Ramos (cell line): ENCODE measurements around the gene MAML1.

Source experiments
- in situ Hi-C: fragments of 300-500 bp; cut with MboI; formaldehyde crosslinking; loops from one replicate; pipeline ENCODE4 v1.14.3; 2022; ENCODE audit warnings: low sequenced_read_pairs; ENCODE audit not compliant: unreplicated experiment

The MAML1 gene

GRCh38 chr5:179817890-179818745 is 85.5 kb downstream of the MAML1 start:
- in situ Hi-C loops = no loop called here

- in situ Hi-C loops = no loop called here
Measured at GRCh38 chr5:179818746-179819295, 86.2 kb downstream of the MAML1 start.

GRCh38 chr5:179819296-179820126 is 86.9 kb downstream of the MAML1 start:
- in situ Hi-C loops = no loop called here

GRCh38 chr5:179820127-179820482 is 87.5 kb downstream of the MAML1 start:
- in situ Hi-C loops = no loop called here

- in situ Hi-C loops = no loop called here
Measured at GRCh38 chr5:179820483-179821297, 88.1 kb downstream of the MAML1 start, which contains the start of gene SQSTM1. SQSTM1 (plus strand) TSS chr5:179820905; CDS start chr5:179820937, 32 bp downstream.

- in situ Hi-C loops = no loop called here
Measured at GRCh38 chr5:179821298-179822058, 88.9 kb downstream of the MAML1 start.

GRCh38 chr5:179822059-179822432 is 89.4 kb downstream of the MAML1 start:
- in situ Hi-C loops = no loop called here

- in situ Hi-C loops = no loop called here
Measured at GRCh38 chr5:179822444-179822990, 89.9 kb downstream of the MAML1 start.

- in situ Hi-C loops = no loop called here
Measured at GRCh38 chr5:179823937-179824744, 91.5 kb downstream of the MAML1 start.

GRCh38 chr5:179824745-179825112 is 92.1 kb downstream of the MAML1 start:
- in situ Hi-C loops = no loop called here

- in situ Hi-C loops = no loop called here
Measured at GRCh38 chr5:179825655-179826182, 93.1 kb downstream of the MAML1 start.
